OCI-LY1 (cell line): ENCODE results near the gene OMP.

Experiments used
- H2AFZ ChIP-seq: fragments of 200-600 bp; sonication (generic), shearing (Covaris generic); 2 replicates; pipeline ENCODE4 v1.6.0; 2014; ENCODE audit warnings: antibody characterized with exemption, mild to moderate bottlenecking, low read length
- H3F3A ChIP-seq: fragments of 200-600 bp; sonication (generic), shearing (Covaris generic); 2 replicates; pipeline ENCODE4 v1.6.0; 2014; ENCODE audit warnings: mild to moderate bottlenecking, antibody characterized with exemption, low read length, moderate library complexity; ENCODE audit not compliant: insufficient read depth
- H3K27ac ChIP-seq: fragments of 200-600 bp; sonication (generic); 2 replicates; pipeline ENCODE4 v1.5.1; 2014; ENCODE audit warnings: low read length, mixed run types, mild to moderate bottlenecking, low read depth; ENCODE audit not compliant: poor library complexity, severe bottlenecking
- H3K27me3 ChIP-seq: fragments of 200-600 bp; sonication (generic); 2 replicates; pipeline ENCODE4 v1.6.0; 2014; ENCODE audit warnings: antibody characterized with exemption, mild to moderate bottlenecking, low read length, moderate library complexity; ENCODE audit not compliant: insufficient read depth
- H3K36me3 ChIP-seq: fragments of 200-600 bp; sonication (generic); 2 replicates; pipeline ENCODE4 v1.6.1; 2014; ENCODE audit warnings: mild to moderate bottlenecking, antibody characterized with exemption, low read length, moderate library complexity, mixed read lengths; ENCODE audit not compliant: insufficient read depth
- H3K4me1 ChIP-seq: fragments of 200-600 bp; sonication (generic); 2 replicates; pipeline ENCODE4 v1.5.1; 2014; ENCODE audit warnings: mild to moderate bottlenecking, low read length, moderate library complexity; ENCODE audit not compliant: insufficient read depth, severe bottlenecking
- H3K4me2 ChIP-seq: fragments of 200-600 bp; sonication (generic), shearing (Covaris generic); 2 replicates; pipeline ENCODE4 v1.6.1; 2014; ENCODE audit warnings: low read length
- H3K4me3 ChIP-seq: fragments of 200-600 bp; sonication (generic); 2 replicates; pipeline ENCODE4 v1.5.1; 2014; ENCODE audit warnings: low read length, low read depth, mild to moderate bottlenecking, mixed read lengths; ENCODE audit not compliant: poor library complexity, severe bottlenecking
- H3K79me2 ChIP-seq: fragments of 200-600 bp; shearing (Covaris generic); 2 replicates; pipeline ENCODE4 v1.6.1; 2016; ENCODE audit warnings: mixed run types, low read length, mixed read lengths; ENCODE audit not compliant: insufficient read depth
- H3K9ac ChIP-seq: fragments of 200-600 bp; sonication (generic), shearing (Covaris generic); 2 replicates; pipeline ENCODE4 v1.6.1; 2014; ENCODE audit warnings: mild to moderate bottlenecking, low read length, mixed read lengths
- H3K9me2 ChIP-seq: fragments of 200-600 bp; sonication (generic), shearing (Covaris generic); 2 replicates; pipeline ENCODE4 v1.6.1; 2014; ENCODE audit warnings: low read depth, mild to moderate bottlenecking, low read length, mixed read lengths
- H3K9me3 ChIP-seq: fragments of 200-600 bp; shearing (Covaris generic); 2 replicates; pipeline ENCODE4 v1.6.1; 2014; ENCODE audit warnings: low read length, mixed read lengths
- H4K20me1 ChIP-seq: fragments of 200-600 bp; sonication (generic), shearing (Covaris generic); 2 replicates; pipeline ENCODE4 v1.6.0; 2016; ENCODE audit warnings: mild to moderate bottlenecking, low read length; ENCODE audit not compliant: insufficient read depth
- EZH2 ChIP-seq: fragments of 200-600 bp; sonication (generic), shearing (Covaris generic); IDR thresholded peaks from 2 replicates; pipeline ENCODE4 v1.8.0; 2017; ENCODE audit warnings: borderline replicate concordance, mixed run types, mild to moderate bottlenecking, antibody characterized with exemption, low read length, moderate library complexity, mixed read lengths
- TF ChIP-seq, protein P1 (sequence below): fragments of 200-600 bp; sonication (generic), shearing (Covaris generic); IDR thresholded peaks from 2 replicates; pipeline ENCODE4 v1.5.1; 2017; ENCODE audit warnings: mild to moderate bottlenecking, antibody characterized with exemption, low read length, moderate library complexity, mixed read lengths

OMP gene

DNA sequence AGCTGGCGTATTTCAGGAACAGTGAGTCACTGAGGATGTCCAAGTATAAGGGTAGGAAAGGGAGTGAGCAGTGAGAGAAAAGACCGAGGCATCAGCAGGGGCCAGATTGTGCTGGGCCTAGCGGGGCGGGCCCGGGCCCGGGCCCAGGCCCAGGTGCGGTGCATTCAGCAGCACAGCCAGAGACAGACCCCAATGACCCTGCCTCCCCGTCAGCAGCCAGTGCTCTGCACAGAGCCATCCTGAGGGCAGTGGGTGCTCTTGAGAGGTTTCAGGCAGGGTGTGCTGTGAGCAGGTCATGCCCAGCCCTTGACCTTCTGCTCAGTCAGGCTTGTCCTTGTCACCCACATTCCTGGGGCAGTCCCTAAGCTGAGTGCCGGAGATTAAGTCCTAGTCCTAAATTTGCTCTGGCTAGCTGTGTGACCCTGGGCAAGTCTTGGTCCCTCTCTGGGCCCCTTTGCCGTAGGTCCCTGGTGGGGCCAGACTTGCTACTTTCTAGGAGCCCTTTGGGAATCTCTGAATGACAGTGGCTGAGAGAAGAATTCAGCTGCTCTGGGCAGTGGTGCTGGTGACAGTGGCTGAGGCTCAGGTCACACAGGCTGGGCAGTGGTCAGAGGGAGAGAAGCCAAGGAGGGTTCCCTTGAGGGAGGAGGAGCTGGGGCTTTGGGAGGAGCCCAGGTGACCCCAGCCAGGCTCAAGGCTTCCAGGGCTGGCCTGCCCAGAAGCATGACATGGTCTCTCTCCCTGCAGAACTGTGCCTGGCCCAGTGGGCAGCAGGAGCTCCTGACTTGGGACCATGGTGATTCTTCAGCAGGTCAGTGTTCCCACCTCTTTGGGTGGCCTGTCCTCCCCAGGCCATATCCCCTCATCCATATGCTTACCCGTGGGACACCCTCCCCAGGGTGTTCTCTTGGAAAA lies 27.5 kb downstream of the OMP start:
- H3K4me1 ChIP-seq, result no peaks in the 10 kb centered on the region
- H3K4me3 ChIP-seq, result no peak overlapping the region
- TF ChIP-seq, protein P1, sequence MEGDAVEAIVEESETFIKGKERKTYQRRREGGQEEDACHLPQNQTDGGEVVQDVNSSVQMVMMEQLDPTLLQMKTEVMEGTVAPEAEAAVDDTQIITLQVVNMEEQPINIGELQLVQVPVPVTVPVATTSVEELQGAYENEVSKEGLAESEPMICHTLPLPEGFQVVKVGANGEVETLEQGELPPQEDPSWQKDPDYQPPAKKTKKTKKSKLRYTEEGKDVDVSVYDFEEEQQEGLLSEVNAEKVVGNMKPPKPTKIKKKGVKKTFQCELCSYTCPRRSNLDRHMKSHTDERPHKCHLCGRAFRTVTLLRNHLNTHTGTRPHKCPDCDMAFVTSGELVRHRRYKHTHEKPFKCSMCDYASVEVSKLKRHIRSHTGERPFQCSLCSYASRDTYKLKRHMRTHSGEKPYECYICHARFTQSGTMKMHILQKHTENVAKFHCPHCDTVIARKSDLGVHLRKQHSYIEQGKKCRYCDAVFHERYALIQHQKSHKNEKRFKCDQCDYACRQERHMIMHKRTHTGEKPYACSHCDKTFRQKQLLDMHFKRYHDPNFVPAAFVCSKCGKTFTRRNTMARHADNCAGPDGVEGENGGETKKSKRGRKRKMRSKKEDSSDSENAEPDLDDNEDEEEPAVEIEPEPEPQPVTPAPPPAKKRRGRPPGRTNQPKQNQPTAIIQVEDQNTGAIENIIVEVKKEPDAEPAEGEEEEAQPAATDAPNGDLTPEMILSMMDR, result no peak
- no peak for TF ChIP-seq EZH2
- H3K27ac ChIP-seq, result no peak overlapping the region
- H4K20me1 ChIP-seq, result no peaks in the 10 kb centered on the region
- H3K27me3 ChIP-seq, result 0 out of 2 replicates have a peak, but pooled peaks cover 4% of the 10 kb centered on the region
- H3K9ac ChIP-seq, result no peak overlapping the region
- H3K79me2 ChIP-seq, result no peaks in the 10 kb centered on the region
- H3K9me2 ChIP-seq, result no peaks in the 10 kb centered on the region
- no peaks in the 10 kb centered on the region for H3F3A ChIP-seq
- H2AFZ ChIP-seq, result no peak overlapping the region
- no peaks in the 10 kb centered on the region for H3K36me3 ChIP-seq
- H3K4me2 ChIP-seq, result no peak overlapping the region
- no peaks in the 10 kb centered on the region for H3K9me3 ChIP-seq

DNA sequence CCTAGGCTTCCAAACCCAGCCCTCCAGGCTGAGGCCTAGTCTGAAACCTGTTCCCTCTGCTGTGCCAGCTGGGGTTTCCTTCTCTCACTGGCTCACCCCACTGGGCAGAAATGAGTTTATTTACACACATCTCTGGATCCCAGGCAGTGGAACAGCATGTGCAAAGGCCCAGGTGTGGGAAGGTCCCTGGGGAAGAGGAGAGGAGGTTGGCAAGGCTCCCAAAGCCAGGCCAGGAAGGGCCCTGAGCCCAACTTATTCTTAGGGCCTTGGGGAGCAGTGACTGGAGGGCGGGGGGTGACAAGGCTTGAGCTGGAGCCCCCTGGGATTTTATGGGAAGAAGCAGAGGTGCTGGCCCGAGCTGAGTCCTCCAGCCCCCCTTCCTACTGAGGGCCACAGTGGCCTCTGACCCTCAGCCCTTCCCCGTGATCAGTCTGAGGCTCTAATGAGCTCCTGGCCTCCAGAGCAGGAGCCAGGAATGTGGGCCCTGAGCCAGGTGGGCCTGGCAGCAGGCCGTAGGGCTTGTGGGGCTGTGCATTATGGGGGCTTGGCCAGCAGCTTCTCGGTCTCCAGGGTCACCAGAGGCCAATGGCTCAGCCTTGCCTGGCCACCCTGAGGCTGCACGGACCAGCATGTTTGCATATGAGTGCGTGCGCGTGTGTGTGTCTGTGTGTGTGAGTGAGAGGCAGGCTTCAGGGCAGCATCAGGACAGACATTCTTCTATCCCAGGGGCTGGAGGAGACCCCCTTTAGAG lies 28.3 kb downstream of the OMP start:
- Histone ChIP-seq H3K9me2 (no peaks in the 10 kb centered on the region), H3K27ac (no peak overlapping the region), H3K79me2 (no peaks in the 10 kb centered on the region), H3K27me3 (0 out of 2 replicates have a peak, but pooled peaks cover 2% of the 10 kb centered on the region), H3K36me3 (no peaks in the 10 kb centered on the region), H3K4me3 (no peak overlapping the region), H3K9me3 (no peaks in the 10 kb centered on the region), H3F3A (no peaks in the 10 kb centered on the region), H3K4me2 (no peak overlapping the region), H3K4me1 (no peaks in the 10 kb centered on the region), H3K9ac (no peak overlapping the region), H4K20me1 (no peaks in the 10 kb centered on the region), H2AFZ (no peak overlapping the region)
- TF ChIP-seq, protein P1, result no peak

DNA sequence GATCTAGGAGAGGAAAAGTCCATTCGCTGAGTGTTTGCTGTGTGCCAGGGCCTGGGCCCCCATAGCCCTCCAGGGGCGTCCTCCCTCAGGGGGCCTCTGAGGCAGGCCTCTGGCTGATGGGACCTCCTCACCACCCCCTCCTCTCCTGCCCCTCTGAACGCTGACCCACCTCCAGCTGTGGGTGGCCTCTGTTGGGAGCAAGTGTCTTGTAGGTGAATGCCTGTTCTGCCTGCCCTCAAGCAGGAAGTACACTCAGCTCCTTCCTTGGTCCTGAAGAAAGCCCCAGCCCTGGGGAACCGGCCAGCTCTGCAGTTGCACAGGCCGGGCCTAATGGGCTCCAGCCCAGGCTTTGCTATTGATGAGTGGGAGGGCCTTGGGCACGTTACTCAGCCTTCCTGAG lies 28.9 kb downstream of the OMP start:
- TF ChIP-seq, protein P1, result no peak
- no peak for TF ChIP-seq EZH2
- H2AFZ ChIP-seq, result no peak overlapping the region

More for the DNA sequence above, 28.9 kb downstream of the OMP start:
- no peak overlapping the region for H3K27ac ChIP-seq
- no peaks in the 10 kb centered on the region for H4K20me1 ChIP-seq
- H3F3A ChIP-seq, result no peaks in the 10 kb centered on the region
- H3K9me3 ChIP-seq, result no peaks in the 10 kb centered on the region
- no peak overlapping the region for H3K4me3 ChIP-seq
- H3K9me2 ChIP-seq, result no peaks in the 10 kb centered on the region
- no peaks in the 10 kb centered on the region for H3K79me2 ChIP-seq
- no peaks in the 10 kb centered on the region for H3K4me1 ChIP-seq
- H3K4me2 ChIP-seq, result no peak overlapping the region
- H3K36me3 ChIP-seq, result no peaks in the 10 kb centered on the region
- H3K27me3 ChIP-seq, result no peaks in the 10 kb centered on the region
- H3K9ac ChIP-seq, result no peak overlapping the region
